MV-4-11 (cell line): ENCODE data around the gene TMEM252.

Experiments used
- DNase-seq: peaks from one replicate; lab custom pipeline; 2025; lab: John Stamatoyannopoulos, UW

TMEM252 gene

GRCh38 chr9:68541568-68541967 lies 885 bp upstream of the TMEM252 start:
- DNase-seq, result no peak

GRCh38 chr9:68538200-68538599 lies 2.5 kb downstream of the TMEM252 start:
- DNase-seq, result no peak

- DNase-seq, result no peak
These were observed 3.1 kb downstream of the TMEM252 start for GRCh38 chr9:68537616-68537880.

DNA sequence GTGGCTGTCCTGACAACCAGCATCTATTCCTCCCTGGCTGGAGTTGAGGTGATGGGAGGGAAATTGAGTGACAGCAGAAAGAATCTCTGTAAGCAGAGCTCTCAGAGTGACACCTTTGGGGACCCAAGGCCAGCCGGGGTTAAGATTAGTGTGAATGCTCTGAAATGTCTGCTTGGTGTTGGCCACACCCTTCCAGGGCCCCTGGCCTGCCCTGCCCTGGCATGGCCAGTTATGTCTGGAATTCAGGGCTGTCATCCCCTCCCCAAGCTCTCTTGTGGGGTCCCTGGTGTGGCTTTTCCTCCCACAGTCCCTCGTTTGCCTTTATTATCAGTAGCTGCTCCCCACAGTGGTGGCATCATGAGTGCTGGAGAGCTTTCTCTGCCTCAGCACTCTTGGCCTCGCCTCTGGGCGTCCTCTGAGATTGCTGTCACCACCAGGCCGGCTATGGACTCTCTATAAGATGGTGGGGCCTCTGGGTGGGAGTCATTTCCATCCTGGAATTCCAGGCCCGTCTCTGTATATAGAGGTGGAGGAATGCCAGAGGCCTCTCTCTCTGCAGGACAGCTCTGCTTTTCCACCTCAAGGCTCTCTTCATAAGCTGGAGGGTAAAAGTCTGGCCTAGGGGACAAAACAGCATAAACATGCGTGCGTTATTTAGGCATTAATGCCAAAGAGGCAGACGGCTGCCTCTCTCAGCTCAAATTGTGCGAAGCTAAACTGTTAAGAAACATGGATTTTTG lies 3.6 kb downstream of the TMEM252 start:
- DNase-seq, result no peak

DNA sequence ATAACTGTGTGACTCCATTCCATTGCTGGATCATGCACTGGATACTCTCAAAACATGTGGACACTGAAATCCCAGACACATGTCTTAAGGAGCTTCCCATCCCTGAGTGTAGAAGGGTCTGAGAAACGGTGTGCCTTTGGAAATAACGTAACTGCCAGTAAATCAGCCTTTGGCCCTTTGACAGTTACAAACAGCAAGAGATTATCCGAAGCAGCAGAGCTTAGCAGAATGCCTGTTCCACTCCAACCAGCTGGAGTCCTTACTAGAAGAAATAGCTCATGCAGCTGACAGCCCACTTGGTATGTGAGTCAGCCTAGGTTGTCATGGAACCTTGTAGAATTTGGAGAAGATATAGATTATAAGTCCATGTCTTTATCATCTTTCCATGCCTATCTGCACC lies 7.0 kb downstream of the TMEM252 start:
- no peak for DNase-seq

GRCh38 chr9:68532131-68532530 lies 8.6 kb downstream of the TMEM252 start:
- no peak for DNase-seq

DNA sequence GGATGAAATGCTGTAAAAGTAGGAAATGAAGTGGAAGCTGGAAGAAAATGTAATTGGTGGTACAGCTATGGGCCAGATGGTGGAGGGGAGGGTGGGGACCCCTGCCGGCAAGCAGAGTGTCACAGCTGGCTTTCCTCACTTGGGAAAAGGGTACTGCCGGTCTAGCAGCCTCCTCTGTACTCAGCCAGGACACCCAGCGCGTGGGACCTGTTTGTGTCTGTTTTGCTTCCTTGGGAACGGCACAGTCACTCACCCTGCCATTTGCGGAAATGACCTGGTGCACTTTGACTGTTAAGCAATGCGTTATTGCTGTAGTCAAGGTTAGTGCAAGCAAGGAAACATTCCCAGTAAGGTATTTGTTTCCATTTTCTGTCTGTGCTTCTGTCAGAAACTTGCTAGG lies 10.1 kb downstream of the TMEM252 start:
- DNase-seq, result peak; percentile 58

- no peak for DNase-seq
These were observed 17.2 kb downstream of the TMEM252 start for GRCh38 chr9:68523367-68523936.

DNA sequence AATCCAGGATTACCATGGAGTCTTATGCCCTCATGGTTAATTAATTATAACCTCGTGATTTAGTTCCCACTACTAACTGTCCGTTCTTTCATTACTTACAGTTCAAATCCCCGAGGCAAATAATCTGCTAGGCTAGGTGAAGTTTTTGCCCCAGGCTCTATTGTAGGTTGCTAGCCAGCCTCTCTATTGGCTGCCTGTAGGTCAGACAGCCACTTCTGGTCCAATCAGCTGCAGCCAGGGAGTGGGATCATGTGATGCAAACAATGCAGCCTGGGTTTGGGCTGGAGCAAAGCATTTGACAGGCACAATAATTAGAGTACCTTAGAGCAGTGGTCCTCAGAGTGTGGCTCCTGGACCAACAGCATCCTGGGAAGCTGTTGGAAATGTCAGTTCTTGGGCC lies 17.7 kb downstream of the TMEM252 start:
- no peak for DNase-seq

- peak; percentile 85 for DNase-seq
These were observed 18.6 kb downstream of the TMEM252 start for GRCh38 chr9:68522131-68522530.

DNA sequence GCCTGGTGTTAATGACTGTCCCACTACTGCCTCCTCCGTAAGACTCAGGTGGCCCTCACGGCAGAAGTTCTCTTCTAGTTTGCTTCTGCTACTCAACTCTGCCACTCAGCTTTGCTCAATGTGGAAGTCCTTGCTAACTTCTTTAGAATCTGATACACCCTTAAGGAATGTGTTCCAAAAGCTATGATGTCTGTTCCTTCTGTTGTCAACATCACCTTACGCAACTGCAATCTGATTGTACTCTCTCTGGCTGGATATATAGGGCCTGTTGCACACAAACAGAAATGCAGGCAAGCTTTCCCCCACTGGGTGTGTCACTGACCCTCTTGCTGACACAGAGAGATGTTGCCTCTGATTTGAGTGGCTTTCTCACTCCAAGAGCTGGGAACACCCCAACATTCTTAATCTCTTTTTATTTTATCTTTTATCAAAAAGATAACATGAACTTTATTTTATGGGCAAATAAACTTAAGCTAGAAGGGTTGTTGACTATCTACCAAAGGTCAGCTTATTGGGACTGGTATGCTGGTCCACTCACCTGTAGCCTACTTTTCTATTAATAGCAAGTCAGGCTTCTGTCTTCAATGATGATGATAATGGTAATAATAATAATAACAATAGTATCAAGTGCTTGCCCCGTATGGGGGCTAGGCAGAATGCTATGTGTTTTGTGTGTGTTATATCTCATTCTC lies 25.2 kb downstream of the TMEM252 start:
- peak; percentile 17 for DNase-seq

- no peak for DNase-seq
These were observed 26.7 kb downstream of the TMEM252 start for GRCh38 chr9:68513981-68514380.

DNA sequence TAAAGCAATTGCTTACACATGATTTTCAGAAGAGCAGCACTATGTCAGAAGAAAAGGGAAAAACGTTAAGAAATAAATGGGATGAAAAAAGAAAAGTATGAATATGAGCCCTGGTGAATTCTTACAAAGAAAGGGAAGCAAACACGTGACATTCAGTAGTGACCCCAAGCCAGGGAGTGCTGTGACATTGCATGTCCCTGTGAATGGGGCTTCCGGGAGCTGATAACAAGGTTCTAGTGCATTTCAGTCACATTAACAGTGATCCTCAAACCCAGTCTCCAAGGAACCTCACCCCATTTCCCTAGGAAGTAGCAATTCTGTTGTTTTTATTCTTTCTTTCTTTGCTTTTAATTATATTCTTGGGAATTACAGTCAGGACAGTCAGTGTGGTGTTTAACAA lies 27.3 kb downstream of the TMEM252 start:
- DNase-seq, result no peak

- DNase-seq, result no peak
These were observed 31.0 kb downstream of the TMEM252 start for GRCh38 chr9:68509689-68510088.

- DNase-seq, result no peak
These were observed 32.1 kb downstream of the TMEM252 start for GRCh38 chr9:68508547-68508946.

- DNase-seq, result no peak
These were observed 32.9 kb downstream of the TMEM252 start for GRCh38 chr9:68507806-68508145.

DNA sequence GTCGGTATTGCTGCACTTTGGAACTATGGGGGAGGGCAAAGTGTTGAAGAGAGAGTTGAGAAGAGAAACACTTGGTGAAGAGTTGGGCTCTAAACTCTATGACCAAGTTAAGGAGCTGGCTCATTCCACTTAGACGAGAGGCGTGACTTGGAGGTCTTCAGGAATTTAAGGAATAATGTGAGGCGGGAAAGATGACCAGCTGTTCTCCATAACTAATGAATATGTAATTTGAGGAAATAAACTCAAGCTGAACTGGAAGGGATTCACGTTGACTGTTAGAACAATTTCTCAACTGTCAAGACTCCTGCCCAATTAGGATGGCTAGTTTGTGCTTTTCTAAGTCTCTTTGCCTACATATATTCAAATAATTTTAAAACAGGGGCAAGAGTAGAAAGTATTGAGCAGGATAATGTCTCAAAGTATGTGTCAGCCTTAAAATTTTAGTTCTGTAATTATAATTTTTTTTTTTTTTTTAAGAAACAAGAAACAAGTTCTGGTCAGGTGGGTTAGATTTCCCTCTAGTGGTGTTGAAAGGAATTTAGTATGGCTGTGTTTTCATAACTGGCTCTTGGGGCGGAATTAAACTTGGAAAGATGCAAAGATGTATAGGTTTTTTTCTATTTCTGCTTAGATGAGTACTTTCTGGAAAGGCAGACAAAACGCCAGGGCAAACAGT lies 33.4 kb downstream of the TMEM252 start:
- DNase-seq, result peak; percentile 38

DNA sequence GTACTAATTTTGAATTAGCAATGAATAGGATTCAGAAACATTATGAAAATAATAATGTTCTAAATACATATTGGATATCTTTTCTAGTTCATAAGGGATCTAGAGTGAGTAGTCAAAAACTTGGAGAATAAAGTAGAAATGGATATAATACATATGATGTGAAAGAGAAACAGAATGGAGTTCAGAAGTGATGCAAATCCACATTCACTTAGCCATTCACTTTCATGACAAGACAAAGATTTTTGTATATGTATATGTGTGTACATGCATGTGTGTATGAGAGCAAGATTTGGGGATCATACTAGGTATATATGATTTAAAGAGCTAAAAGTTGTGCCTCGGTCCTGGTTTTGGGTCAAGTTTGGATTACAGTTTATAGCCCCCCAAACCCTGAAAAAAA lies 34.1 kb downstream of the TMEM252 start:
- no peak for DNase-seq

GRCh38 chr9:68505681-68506409 lies 34.8 kb downstream of the TMEM252 start:
- DNase-seq, result peak; percentile 89

DNA sequence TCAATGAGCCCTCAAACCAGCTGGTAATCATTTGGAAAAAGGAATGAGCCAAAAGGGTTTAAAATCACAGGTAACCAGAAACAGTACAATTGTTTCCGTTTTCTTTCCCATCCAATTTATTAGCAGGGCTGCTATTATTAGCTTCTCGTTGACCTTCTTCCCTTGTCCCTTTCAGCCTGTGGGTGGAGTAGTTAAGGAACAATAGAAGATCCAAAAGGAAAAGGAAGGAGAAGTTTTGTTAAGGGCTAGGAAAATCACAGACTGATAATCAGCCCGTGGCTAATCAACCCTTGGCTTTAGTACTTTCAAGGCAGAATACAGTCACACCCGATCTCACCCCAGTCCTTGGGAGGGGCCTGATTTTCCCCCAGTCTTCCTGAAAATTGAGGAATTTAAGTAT lies 38.4 kb downstream of the TMEM252 start:
- no peak for DNase-seq

DNA sequence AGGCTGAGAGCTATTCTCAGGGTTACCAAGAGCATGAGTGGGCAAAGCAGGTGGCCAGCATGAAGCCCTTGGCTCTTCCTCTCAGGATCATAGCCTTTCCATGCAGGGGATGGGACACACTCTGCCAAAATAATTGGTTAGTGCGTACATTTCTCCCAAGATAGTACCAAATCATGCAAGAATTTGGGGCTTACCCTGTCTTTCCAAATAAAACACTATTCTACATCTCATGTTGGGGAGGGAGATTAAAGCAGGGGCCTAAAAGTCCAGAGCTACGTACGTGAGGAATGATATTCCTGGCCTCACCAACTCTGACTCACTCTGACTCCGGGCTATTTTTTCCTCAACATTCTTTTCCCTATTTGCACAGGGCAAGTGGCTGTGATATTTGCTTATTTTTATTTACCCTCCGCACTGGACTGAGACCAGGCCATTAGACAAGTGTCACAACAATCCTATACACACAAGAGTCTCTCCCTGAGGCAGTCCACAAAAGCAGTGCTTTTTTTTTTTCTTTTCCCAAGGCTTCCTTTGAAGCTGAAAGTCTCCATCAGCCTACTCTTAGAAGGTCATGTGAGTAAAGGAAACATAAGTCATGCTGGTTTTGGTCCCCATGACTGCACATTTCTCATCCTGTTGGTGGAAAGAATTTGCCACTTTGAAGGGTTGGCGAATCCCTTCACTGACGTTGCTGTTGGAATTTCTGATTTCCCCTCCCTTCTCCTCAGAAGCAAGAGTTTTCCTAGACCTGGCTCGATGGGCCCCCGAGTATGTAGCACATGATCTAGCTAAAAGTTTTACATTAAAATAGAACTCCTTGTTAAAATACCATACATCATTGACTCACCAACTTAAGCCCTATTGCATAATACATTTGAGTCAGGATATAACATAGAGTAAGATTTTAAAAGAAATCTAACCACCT lies 40.0 kb downstream of the TMEM252 start:
- peak; percentile 33 for DNase-seq
